ENCODE results near the gene THBD.

Gene THBD, protein sequence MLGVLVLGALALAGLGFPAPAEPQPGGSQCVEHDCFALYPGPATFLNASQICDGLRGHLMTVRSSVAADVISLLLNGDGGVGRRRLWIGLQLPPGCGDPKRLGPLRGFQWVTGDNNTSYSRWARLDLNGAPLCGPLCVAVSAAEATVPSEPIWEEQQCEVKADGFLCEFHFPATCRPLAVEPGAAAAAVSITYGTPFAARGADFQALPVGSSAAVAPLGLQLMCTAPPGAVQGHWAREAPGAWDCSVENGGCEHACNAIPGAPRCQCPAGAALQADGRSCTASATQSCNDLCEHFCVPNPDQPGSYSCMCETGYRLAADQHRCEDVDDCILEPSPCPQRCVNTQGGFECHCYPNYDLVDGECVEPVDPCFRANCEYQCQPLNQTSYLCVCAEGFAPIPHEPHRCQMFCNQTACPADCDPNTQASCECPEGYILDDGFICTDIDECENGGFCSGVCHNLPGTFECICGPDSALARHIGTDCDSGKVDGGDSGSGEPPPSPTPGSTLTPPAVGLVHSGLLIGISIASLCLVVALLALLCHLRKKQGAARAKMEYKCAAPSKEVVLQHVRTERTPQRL

DNA sequence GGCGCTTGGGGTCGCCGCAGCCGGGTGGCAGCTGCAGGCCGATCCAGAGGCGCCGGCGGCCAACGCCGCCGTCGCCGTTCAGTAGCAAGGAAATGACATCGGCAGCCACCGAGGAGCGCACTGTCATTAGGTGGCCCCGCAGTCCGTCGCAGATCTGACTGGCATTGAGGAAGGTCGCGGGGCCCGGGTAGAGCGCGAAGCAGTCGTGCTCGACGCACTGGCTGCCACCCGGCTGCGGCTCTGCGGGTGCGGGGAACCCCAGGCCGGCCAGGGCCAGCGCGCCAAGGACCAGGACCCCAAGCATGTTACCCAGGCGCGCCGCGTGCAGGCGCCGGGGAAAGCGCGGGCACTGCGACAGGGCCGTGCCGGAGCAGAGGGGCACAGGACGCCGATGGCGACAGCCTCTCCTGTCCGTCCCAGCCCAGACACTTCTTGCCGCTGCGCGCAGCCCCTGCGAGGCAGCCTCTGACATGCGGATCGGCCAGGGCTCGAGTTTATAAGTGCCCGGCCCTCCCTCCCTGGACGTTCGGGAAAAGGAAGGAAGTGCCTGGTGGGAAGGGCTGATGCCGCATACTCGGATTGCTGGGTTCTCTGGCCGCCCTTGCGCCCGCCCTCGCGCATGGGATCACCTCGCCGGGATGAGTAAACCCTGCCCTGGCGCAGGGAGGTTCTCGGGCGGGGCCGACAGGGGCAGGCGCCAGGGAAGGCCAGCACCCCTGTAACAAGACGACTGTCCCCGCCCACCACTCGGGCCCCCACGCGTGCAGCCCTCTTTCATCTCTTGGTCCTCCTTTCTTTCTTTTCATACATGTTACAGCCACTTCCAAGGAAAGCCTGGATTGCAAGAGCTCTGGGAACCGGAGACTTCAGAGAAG lies at the start of gene THBD:
Gene THBD, minus strand, starts transcription at position 472 of the 875 bp plus-strand sequence. Its CDS starts 168 bp downstream, at position 304.
- DNase-seq, result no peak

DNA sequence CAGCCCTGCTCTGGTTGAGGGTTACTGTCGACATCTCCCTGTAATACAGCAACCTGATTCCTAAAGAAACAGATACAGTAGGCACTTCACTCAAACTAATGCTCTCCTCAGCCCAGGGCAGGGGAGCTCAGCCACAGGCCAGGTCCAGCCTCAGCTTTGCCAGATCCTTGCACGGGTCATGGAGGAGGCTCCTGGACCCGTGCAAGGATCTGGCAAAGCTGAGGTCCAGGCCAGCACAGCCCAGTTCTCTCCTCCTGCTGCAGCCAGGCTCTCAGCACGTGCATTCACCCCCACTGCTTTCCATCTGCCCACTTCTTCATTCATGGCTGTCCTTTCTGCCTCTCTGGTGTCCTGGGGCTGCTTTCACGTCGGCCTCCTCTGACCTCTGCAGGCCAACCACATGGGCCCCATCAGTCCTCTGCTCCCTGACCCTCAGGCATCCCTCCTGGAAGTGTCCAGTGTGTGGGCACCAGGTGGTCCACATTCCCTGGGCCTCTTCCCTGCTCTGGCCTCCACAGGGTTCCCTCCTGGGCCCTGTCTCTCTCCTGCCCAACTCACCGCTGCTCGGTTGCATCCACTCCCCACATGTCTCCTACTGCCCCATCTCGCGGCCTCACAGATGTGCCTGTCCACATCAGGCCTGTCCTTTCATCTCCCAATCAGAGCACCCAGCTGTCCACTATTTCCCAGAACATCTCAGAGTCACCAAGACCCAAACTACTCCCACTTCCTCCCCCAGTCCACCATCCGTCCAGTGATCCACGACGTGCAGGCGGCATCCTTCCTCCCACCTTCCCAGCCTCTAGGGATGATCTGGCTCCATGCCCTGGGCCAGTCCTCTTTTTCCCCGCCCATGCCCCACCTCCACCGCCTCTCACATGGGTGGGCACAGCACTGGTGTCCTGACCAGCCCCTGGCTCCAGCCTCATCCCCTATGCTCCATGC lies 48.4 kb upstream of the THBD start:
- no peak for DNase-seq

DNA sequence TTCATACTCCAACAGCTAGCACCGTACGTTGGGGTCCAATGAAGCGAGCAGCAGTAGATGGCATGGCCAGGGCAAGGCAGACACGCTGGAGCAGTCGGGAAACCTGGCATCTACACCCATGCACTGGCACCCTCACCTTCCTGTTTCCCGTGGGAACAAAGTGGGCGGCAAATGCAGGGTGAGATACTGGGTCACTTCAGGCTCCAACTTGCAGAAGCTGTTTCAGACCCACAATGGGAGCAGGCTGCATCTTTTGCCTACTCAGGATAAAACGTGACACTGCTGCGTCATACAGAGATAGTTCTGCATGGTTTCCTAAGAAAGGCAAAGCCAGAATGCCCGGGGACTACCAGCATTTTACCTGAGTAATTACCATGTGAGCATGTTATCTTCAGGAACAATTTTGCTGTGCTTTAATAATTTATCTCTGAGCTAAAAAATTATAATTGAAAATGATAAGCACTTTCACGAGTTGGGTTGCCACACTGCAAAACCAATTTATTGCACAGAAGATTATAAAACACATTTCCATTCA lies 47.6 kb upstream of the THBD start:
- DNase-seq, result no peak

DNA sequence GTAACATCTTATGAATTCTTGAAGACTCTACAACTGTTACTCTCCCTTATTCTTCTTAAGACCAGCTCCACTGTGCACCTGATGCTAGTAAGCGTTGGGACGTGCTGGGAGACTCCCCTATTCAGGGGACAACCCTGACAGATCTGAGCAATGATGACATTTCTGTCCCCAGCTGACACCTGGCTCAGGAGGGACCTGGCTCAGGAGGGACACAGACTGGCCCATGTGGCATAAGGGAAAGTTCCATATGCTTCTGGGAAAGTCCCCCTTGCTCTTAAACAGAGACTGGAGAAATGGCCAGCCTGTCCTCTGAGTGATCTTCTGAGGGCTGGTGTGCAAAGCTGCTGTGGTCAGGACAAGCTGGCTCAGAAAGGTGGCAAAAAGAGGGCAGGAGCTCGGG lies 46.6 kb upstream of the THBD start:
- no peak for DNase-seq

DNA sequence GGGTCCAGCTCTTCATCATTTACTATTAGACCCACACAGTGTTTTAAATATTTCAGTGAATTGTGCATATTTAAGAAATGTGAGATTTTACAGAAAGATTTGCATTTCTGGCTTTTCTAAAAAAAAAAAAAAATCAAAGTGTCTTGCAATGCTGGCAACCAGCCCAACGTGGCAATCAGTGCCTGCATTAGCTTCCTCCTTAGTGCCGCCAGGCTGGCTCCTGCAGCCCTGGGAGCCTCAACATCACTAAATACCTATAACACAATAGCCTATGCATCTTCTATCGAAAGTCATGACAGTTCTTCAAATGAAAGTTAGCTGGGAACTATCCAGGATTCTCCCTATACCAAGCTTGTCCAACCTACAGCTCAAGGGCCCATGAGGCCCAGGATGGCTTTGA lies 46.0 kb upstream of the THBD start:
- DNase-seq, result no peak

- DNase-seq, result no peak
Observed at GRCh38 chr20:23094927-23095326, 45.5 kb upstream of the THBD start.

DNA sequence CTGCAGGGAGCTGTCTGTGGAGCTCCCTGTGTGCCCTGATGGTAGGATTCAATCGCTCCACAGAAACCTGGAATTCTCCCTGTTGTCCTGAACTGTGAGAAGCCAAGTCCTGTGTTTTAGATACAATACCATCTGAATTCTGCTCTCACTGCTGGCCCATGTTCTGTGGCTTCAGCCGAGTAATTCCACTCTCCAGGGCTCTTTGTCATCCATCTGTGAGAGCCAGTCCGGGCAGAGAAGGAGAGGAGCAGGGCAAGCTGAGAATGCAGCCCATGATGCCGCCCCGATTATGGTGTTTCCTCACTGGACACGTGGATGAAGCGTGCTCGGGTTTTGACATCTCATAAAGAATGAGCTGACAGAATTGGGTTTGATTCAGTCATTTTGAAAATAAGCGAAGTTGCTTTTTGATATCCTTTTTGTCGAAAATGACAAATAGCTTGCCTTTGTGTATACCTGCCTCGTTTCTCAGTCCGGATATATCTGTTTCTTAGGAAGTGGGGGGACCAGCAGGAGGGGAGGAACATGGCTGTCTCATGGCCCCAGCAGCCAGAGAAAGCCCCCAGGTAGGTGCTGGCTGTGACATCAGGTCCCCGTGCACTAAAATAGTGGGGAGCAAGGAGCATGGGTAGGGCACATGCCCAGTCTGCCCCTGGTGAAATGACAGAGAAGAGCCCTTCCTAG lies 44.9 kb upstream of the THBD start:
- no peak for DNase-seq

GRCh38 chr20:23093613-23094012 lies 44.1 kb upstream of the THBD start:
- DNase-seq, result no peak

GRCh38 chr20:23092861-23093495 lies 43.5 kb upstream of the THBD start:
- DNase-seq, result no peak

- DNase-seq, result no peak
Observed at GRCh38 chr20:23092384-23092756, 42.9 kb upstream of the THBD start.

- DNase-seq, result no peak
Observed at GRCh38 chr20:23091721-23092383, 42.4 kb upstream of the THBD start.

DNA sequence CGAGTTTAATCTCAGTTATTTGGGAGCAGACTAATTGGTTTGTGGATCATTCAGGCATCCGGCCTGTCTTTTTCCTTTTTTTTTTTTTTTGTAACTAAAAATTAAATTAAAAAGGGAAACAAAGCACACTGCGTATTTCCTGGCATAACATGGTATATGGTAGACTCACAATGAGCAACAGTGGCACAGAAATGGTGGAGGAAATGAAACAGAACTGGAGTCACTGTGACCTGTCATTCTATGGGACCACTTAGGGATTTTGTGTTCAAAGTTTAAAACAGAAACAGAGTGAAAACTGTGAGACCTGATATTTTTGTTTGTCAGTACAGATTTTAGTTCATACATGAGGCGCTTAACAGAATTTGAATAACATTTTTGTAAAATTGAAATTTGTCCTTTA lies 41.4 kb upstream of the THBD start:
- DNase-seq, result no peak

DNA sequence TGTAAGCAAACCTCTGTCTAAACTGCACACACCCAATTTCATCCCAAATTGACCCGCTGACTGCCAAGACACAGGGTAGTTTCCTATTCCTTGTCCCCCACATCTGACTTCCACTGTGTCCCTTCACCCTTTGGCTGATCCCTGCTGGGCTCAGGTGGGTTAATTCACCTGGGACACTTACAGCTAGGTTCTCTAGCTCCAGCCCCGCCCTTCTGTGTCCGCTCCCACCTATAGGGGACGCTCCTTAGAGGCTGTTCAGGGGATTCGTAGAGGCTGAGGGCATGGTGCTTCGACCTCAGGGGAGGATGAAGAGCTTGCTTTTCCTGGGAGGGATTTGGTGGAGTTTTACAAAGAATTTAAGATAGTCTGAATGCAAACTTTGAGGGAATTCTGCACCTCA lies 40.7 kb upstream of the THBD start:
- no peak for DNase-seq

- DNase-seq, result no peak
Observed at GRCh38 chr20:23088866-23089265, 39.4 kb upstream of the THBD start.

GRCh38 chr20:23087587-23088251 lies 38.2 kb upstream of the THBD start:
- DNase-seq, result no peak

DNA sequence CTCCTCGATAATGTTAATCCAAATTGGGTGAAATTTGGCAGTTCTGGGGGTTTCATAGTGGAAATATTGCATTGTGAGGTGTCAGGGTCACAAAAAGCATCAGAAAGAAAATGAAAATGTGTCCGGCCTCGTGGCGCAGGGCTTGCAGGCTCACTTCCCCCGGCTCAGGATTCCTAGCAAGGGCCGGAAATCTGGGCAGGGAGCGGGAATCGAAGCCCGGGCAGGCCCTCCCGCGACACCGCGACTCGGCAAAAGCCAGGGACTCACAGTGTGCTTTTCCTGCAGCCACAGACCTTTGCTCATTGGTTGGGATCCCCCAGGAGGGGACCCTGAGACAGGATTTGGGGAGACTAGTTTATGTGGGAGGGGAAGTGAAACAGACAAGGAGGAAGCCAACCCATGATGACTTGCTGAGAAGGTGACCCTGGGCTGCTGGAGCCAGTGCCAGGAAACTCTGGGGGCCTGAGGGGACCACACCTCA lies 37.5 kb upstream of the THBD start:
- no peak for DNase-seq

- no peak for DNase-seq
Observed at GRCh38 chr20:23086056-23086566, 36.6 kb upstream of the THBD start, which contains the start of gene CD93. TSS of gene CD93 (minus strand) at chr20:23086324. CDS start at chr20:23086192, 132 bp downstream.

- DNase-seq, result no peak
Observed at GRCh38 chr20:23085436-23086055, 36.1 kb upstream of the THBD start.

- no peak for DNase-seq
Observed at GRCh38 chr20:23084845-23085365, 35.4 kb upstream of the THBD start.

All from NCI-H187 (cell line).